Measurements from ENCODE around the gene ACAN. TPM values are rescaled to one million over a fixed set of nuclear protein-coding genes. Genes with fewer than 3 reads are reported as not detected.

Gene ACAN
- total RNA-seq, 1 experiment from 2014 or later, result 0.50 TPM

- no peak overlapping the region for H3K4ac ChIP-seq (ENCODE audit: low read depth, low read length)
- no peaks in the 10 kb centered on the region for H3K9me3 ChIP-seq (ENCODE audit: control insufficient read depth, low read depth, low read length)
- H3T11ph ChIP-seq (ENCODE audit: low read length), result no peak overlapping the region
- Mint-ChIP-seq H3K27me3 (ENCODE audit: low read depth) (peaks cover 41% of the 10 kb centered on the region), H3K4me1 (peaks cover 9 to 14% of the 10 kb centered on the region in 2 experiments), H3K4me3 (no peak overlapping the region), H3K27ac (no peak overlapping the region), H3K36me3 (ENCODE audit: insufficient read depth in 1 of 3, low read depth in 3 of 3) (no peaks in the 10 kb centered on the region), H3K9me3 (no peaks in the 10 kb centered on the region; a peak in 1 of 5 replicates)
- H2BK12ac ChIP-seq (ENCODE audit: insufficient read length, low read depth, low read length), result no peak overlapping the region
- H3K14ac ChIP-seq (ENCODE audit: insufficient read depth, low read length), result 0 out of 2 replicates have a peak overlapping the region, but pooled peaks have one; percentile 39
- no peaks in the 10 kb centered on the region for H3K23me2 ChIP-seq (ENCODE audit: insufficient read length, low read depth, low read length, poor library complexity, severe bottlenecking)
- TF ChIP-seq CTCF (conservative IDR thresholded peaks at IDR 0.05), result no peak
- H4K5ac ChIP-seq (ENCODE audit: insufficient read length, low read depth, low read length), result no peak overlapping the region
- no peak overlapping the region for H2BK15ac ChIP-seq (ENCODE audit: low read depth, low read length)
- H3K18ac ChIP-seq (ENCODE audit: insufficient read length, low read depth, low read length), result no peak overlapping the region
- WGBS (ENCODE audit: extremely low coverage, insufficient read length, low lambda C conversion rate), result no CpG with 5 or more reads among the region's 3 CpGs
- no peak overlapping the region for H2AK5ac ChIP-seq (ENCODE audit: insufficient read length, low read length)
- DNase-seq, result no peak
- no peaks in the 10 kb centered on the region for H3K27me3 ChIP-seq (ENCODE audit: insufficient read depth, low read length)
- H3K23ac ChIP-seq (ENCODE audit: insufficient read length, low read depth, low read length), result no peak overlapping the region
- no peak overlapping the region for H4K91ac ChIP-seq (ENCODE audit: insufficient read length, low read depth, low read length)
- H3K9ac ChIP-seq (ENCODE audit: extremely low read depth, insufficient read length, low read length), result no peak overlapping the region
- no peak overlapping the region for H2BK5ac ChIP-seq (ENCODE audit: insufficient read length, low read length)
- no peak overlapping the region for H4K8ac ChIP-seq (replicated peaks; ENCODE audit: insufficient read length, low read depth, low read length)
- no peak overlapping the region for H3K56ac ChIP-seq (ENCODE audit: insufficient read length, low read depth, low read length)
- no peaks in the 10 kb centered on the region for H3K79me1 ChIP-seq (ENCODE audit: insufficient read depth, low read depth, low read length, poor library complexity, severe bottlenecking)
- H3K79me2 ChIP-seq (ENCODE audit: insufficient read depth, low read length), result no peaks in the 10 kb centered on the region
- peaks cover 3% of the 10 kb centered on the region; the same call in 1 of the 2 replicates for H3K4me1 ChIP-seq (ENCODE audit: insufficient read depth, low read length)
- no peak overlapping the region for H2BK20ac ChIP-seq (ENCODE audit: low read depth, low read length, poor library complexity, severe bottlenecking)
- no peak overlapping the region for H2AFZ ChIP-seq (ENCODE audit: low read length)
- no peaks in the 10 kb centered on the region for H4K20me1 ChIP-seq (ENCODE audit: control insufficient read depth, insufficient read depth, insufficient read length)
- H3K4me2 ChIP-seq (ENCODE audit: insufficient read depth, insufficient read length, low read length), result no peak overlapping the region
- H2BK120ac ChIP-seq (ENCODE audit: low read depth, low read length, poor library complexity, severe bottlenecking), result no peak overlapping the region
- no peak overlapping the region for H3K27ac ChIP-seq (ENCODE audit: insufficient read length, low read depth, low read length)
Measured at GRCh38 chr15:88788036-88788435, 15.2 kb upstream of the ACAN start.
